ENCODE measurements around the gene HTT-AS. TPM values are rescaled to one million over a fixed set of nuclear protein-coding genes. Genes with fewer than 3 reads are reported as not detected.

HTT-AS gene
- total and polyA plus RNA-seq, 2 of the 8 experiments (the other 6 are each of a cell fraction or from before 2014, with no cell fraction given), result not detected

DNA sequence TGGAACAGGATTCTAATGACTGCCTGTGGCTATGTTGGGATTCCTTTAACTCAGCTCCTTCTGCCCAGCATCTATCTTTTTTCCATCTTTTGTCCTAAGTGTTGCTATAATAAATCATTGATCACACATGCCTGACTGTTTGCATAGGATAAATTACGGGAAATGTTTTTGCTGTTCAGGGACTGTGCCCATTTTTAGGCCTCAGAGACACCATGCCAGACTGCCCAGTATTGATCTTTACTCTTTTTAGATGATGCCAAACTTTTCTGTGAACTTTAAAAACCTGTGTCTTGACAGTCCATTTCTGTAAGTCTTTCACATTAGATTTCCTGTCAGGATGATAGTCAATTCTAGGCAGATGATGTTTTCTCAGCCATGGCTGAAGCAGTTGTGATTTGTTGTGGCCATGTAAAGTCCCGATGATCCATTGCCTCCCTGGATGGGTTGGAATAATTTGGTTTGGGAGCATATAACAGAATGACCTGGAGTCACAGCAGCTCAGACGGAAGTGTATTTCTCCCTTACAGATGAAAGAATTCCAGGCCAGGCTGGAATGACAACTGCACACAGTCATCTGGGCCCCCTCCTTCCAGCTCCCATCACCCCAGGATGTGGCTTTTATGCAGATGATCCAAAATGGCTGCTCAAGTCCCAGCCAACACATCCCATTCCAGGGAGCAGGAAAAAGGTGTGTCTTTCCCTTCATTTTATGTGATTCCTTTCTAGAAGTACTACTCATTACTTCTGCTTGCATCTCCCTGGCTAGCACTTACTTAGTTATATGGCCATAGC, 3.4 kb downstream of the HTT-AS start (continued):
- TF ChIP-seq ZNF274 (IDR thresholded peaks at IDR 0.05; ENCODE audit: borderline replicate concordance, extremely low read depth, low read length) (no peak), SUZ12 (IDR thresholded peaks at IDR 0.05; ENCODE audit: low read length) (no peak), TBP (IDR thresholded peaks at IDR 0.05; ENCODE audit: low read depth, low read length) (no peak), MAX (IDR thresholded peaks at IDR 0.05) (no peak), PHF8 (conservative IDR thresholded peaks at IDR 0.05; ENCODE audit: low read depth, low read length) (no peak), NANOG (IDR thresholded peaks at IDR 0.05; ENCODE audit: insufficient read depth, low read depth, low read length, poor library complexity, severe bottlenecking) (no peak), HDAC6 (IDR thresholded peaks at IDR 0.05; ENCODE audit: low read depth, low read length) (no peak), CHD1 (IDR thresholded peaks at IDR 0.05; ENCODE audit: low read depth, low read length) (no peak), SAP30 (IDR thresholded peaks at IDR 0.05; ENCODE audit: insufficient read depth, insufficient replicate concordance, low read length) (no peak), BRCA1 (IDR thresholded peaks at IDR 0.05; ENCODE audit: low read depth, low read length) (no peak)
- TF ChIP-seq, protein P1, sequence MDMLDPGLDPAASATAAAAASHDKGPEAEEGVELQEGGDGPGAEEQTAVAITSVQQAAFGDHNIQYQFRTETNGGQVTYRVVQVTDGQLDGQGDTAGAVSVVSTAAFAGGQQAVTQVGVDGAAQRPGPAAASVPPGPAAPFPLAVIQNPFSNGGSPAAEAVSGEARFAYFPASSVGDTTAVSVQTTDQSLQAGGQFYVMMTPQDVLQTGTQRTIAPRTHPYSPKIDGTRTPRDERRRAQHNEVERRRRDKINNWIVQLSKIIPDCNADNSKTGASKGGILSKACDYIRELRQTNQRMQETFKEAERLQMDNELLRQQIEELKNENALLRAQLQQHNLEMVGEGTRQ (IDR thresholded peaks at IDR 0.05; ENCODE audit: low read length), result no peak
